Natural killer cell (primary cell): ENCODE results near the gene FOXO6. TPM values are rescaled to one million over a fixed set of nuclear protein-coding genes. Genes with fewer than 3 reads are reported as not detected.

ENCODE experiments used
- ATAC-seq, 3 donors: fragments of 150-1000 bp in 2 of 3; fragments of 200-7000 bp in 1 of 3; cut with Tn5 transposase; 1 replicate in 1 of 3; 2 replicates in 2 of 3; pipeline ENCODE4 v1.10.0; 2021; ENCODE audit warnings: mild to moderate bottlenecking in 2 of 3, moderate library complexity in 2 of 3
- DNase-seq, 2 donors: peaks; one replicate each; pipeline versions ENCODE4 v3.0.0 to v3.0.0-alpha.2; 2013 to 2021; ENCODE audit warnings: mixed read lengths in 1 of 2
- H3K27ac ChIP-seq: one replicate; pipeline ENCODE4 v1.5.1; 2013; ENCODE audit warnings: mild to moderate bottlenecking, low read length
- H3K27me3 ChIP-seq: one replicate; pipeline ENCODE4 v1.6.1; 2013; ENCODE audit warnings: low read length; ENCODE audit not compliant: control insufficient read depth, insufficient read depth
- H3K36me3 ChIP-seq: one replicate; pipeline ENCODE4 v1.6.1; 2013; ENCODE audit warnings: low read length; ENCODE audit not compliant: control insufficient read depth, insufficient read depth
- H3K4me1 ChIP-seq: one replicate; pipeline ENCODE4 v1.6.1; 2013; ENCODE audit warnings: low read length; ENCODE audit not compliant: control insufficient read depth, insufficient read depth
- H3K4me3 ChIP-seq: one replicate; pipeline ENCODE4 v1.5.1; 2013; ENCODE audit warnings: low read length
- H3K9me3 ChIP-seq: one replicate; pipeline ENCODE4 v1.6.1; 2013; ENCODE audit warnings: low read length; ENCODE audit not compliant: control insufficient read depth, insufficient read depth
- H3K27ac Mint-ChIP-seq, 2 donors: one replicate each; pipeline ENCODE4 v1.8.0; 2022; ENCODE audit warnings: mild to moderate bottlenecking in 2 of 2, mixed read lengths in 2 of 2, moderate library complexity in 1 of 2
- H3K27me3 Mint-ChIP-seq, 2 donors: one replicate each; pipeline ENCODE4 v1.8.0; 2022; ENCODE audit warnings: low read depth in 2 of 2, mixed read lengths in 2 of 2
- H3K36me3 Mint-ChIP-seq: one replicate; pipeline ENCODE4 v1.8.0; 2022; ENCODE audit warnings: mixed read lengths
- H3K4me1 Mint-ChIP-seq, 2 donors: one replicate each; pipeline ENCODE4 v1.8.0; 2022; ENCODE audit warnings: mixed read lengths in 2 of 2
- H3K4me3 Mint-ChIP-seq: one replicate; pipeline ENCODE4 v1.8.0; 2022; ENCODE audit warnings: mild to moderate bottlenecking, moderate library complexity, mixed read lengths
- H3K9me3 Mint-ChIP-seq, 2 donors: one replicate each; pipeline ENCODE4 v1.8.0; 2022; ENCODE audit warnings: mixed read lengths in 2 of 2
- CTCF ChIP-seq: fragments of 200-600 bp; IDR thresholded peaks from one replicate; pipeline ENCODE4 v1.8.0; 2022; ENCODE audit warnings: antibody characterized with exemption
- WGBS: methylation state at CpG from one replicate; pipeline ENCODE4 v1.1.7; 2013; ENCODE audit warnings: missing lambda C conversion rate; ENCODE audit not compliant: insufficient coverage; 5-methylcytosine and 5-hydroxymethylcytosine counted together
- intact Hi-C: fragments of 100-400 bp; cut with micrococcal nuclease; formaldehyde crosslinking; loops from one replicate; pipeline ENCODE4 v1.14.2; 2022
- total RNA-seq, 4 donors: library from RNA; stranded (reverse); fragments of 120-200 nt in 1 of 4; gene quantifications; one replicate each; pipeline versions ENCODE4 v1.2.3 to v1.2.4, GENCODE V29; 2013 to 2022

FOXO6 gene
- total RNA-seq, 3 donors from 2014 or later (not counting 1 experiment from before 2014, with no cell fraction given) = 1.2 to 3.3 (median 1.7) TPM

- no peak for TF ChIP-seq CTCF
- ATAC-seq = no peak
- H3K4me1 ChIP-seq = no peaks in the 10 kb centered on the region
- H3K27ac ChIP-seq = no peak overlapping the region
- Mint-ChIP-seq H3K36me3 (no peaks in the 10 kb centered on the region), H3K27ac (no peak overlapping the region), H3K4me3 (no peak overlapping the region), H3K4me1 (no peaks in the 10 kb centered on the region), H3K9me3 (no peaks in the 10 kb centered on the region), H3K27me3 (peaks cover 4 to 8% of the 10 kb centered on the region in 2 donors)
- no peak overlapping the region for H3K4me3 ChIP-seq
- no peaks in the 10 kb centered on the region for H3K36me3 ChIP-seq
- H3K9me3 ChIP-seq = no peaks in the 10 kb centered on the region
- intact Hi-C loops = no loop called here
- WGBS = 87% methylated on average over 20 of the region's 20 CpGs
- DNase-seq = no peak
- no peaks in the 10 kb centered on the region for H3K27me3 ChIP-seq
Measured at GRCh38 chr1:41427122-41427913, 66.1 kb downstream of the FOXO6 start.

- Mint-ChIP-seq H3K36me3 (no peaks in the 10 kb centered on the region), H3K4me1 (peaks cover 0 to 6% of the 10 kb centered on the region in 2 donors), H3K27ac (no peak overlapping the region), H3K9me3 (no peaks in the 10 kb centered on the region), H3K27me3 (peaks cover 4 to 8% of the 10 kb centered on the region in 2 donors), H3K4me3 (no peak overlapping the region)
- Histone ChIP-seq H3K4me1 (no peaks in the 10 kb centered on the region), H3K9me3 (no peaks in the 10 kb centered on the region), H3K4me3 (no peak overlapping the region), H3K36me3 (no peaks in the 10 kb centered on the region), H3K27ac (no peak overlapping the region), H3K27me3 (no peaks in the 10 kb centered on the region)
- 70% methylated on average over 11 of the region's 11 CpGs for WGBS
- no peak for DNase-seq
- ATAC-seq = no peak
- intact Hi-C loops = no loop called here
- no peak for TF ChIP-seq CTCF
Measured at GRCh38 chr1:41427916-41428737, 66.9 kb downstream of the FOXO6 start.

GRCh38 chr1:41428738-41429640, 67.8 kb downstream of the FOXO6 start:
- Mint-ChIP-seq H3K4me3 (no peak overlapping the region), H3K4me1 (peaks cover 0 to 6% of the 10 kb centered on the region in 2 donors), H3K27me3 (peaks cover 7 to 15% of the 10 kb centered on the region in 2 donors), H3K9me3 (no peaks in the 10 kb centered on the region), H3K36me3 (no peaks in the 10 kb centered on the region), H3K27ac (no peak overlapping the region)
- intact Hi-C loops = no loop called here
- DNase-seq (no peak), ATAC-seq (no peak)
- Histone ChIP-seq H3K27ac (no peak overlapping the region), H3K27me3 (no peaks in the 10 kb centered on the region), H3K9me3 (no peaks in the 10 kb centered on the region), H3K4me3 (no peak overlapping the region), H3K36me3 (no peaks in the 10 kb centered on the region), H3K4me1 (no peaks in the 10 kb centered on the region)
- 83% methylated on average over 16 of the region's 16 CpGs for WGBS
- TF ChIP-seq CTCF = no peak
